IPS DF 6.9 (cell line): ENCODE measurements around the gene TM2D3.

Source experiments
- DNase-seq: peaks from one replicate; pipeline ENCODE4 v3.0.0-alpha.2; 2013; ENCODE audit warnings: low read depth, low spot score
- H3K27ac ChIP-seq: one replicate; pipeline ENCODE4 v1.5.1; 2013; ENCODE audit warnings: low read length, control low read depth
- H3K27me3 ChIP-seq: 2 replicates; pipeline ENCODE4 v1.6.1; 2013; ENCODE audit warnings: mild to moderate bottlenecking, low read length; ENCODE audit not compliant: control insufficient read depth, insufficient read depth
- H3K36me3 ChIP-seq: 2 replicates; pipeline ENCODE4 v1.6.1; 2013; ENCODE audit warnings: low read length; ENCODE audit not compliant: control insufficient read depth, insufficient read depth
- H3K4me1 ChIP-seq: 2 replicates; pipeline ENCODE4 v1.6.1; 2013; ENCODE audit warnings: low read length; ENCODE audit not compliant: control insufficient read depth, insufficient read depth
- H3K4me3 ChIP-seq: 2 replicates; pipeline ENCODE4 v1.5.1; 2013; ENCODE audit warnings: mild to moderate bottlenecking, low read length
- H3K9me3 ChIP-seq: 2 replicates; pipeline ENCODE4 v1.6.1; 2013; ENCODE audit warnings: low read length, inconsistent platforms; ENCODE audit not compliant: control insufficient read depth, insufficient read depth
- WGBS: extraction: QIAGEN DNeasy Blood & Tissue Kit; methylation state at CpG from one replicate; pipeline ENCODE4 v1.1.7; 2013; ENCODE audit warnings: mixed read lengths, missing lambda C conversion rate; ENCODE audit not compliant: insufficient read length, insufficient coverage; 5-methylcytosine and 5-hydroxymethylcytosine counted together

The TM2D3 gene

DNA sequence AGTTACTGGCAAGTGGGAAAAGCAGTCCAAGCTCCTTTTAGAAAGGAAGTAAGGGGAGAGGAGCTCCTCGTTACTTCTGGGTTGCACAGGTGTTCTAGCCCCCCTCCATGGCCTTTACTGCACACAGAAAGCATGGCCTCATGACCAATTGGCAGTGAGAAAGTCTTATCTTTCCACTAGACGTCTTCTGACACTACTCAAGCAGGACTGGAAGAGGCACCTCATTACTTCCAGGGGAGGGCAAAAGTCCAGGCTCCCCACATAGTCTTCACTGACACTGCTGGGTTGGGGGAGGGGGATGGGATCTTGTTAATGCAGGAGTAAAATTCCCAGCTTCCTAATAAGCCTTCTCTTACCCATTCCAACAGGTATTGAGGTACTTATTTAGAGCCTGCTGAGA, 27.6 kb upstream of the TM2D3 start:
- WGBS, result no CpG with 5 or more reads among the region's 2 CpGs
- Histone ChIP-seq H3K27ac (no peak overlapping the region), H3K4me3 (no peak overlapping the region), H3K36me3 (no peaks in the 10 kb centered on the region), H3K9me3 (no peaks in the 10 kb centered on the region), H3K27me3 (no peaks in the 10 kb centered on the region), H3K4me1 (no peaks in the 10 kb centered on the region)
- no peak for DNase-seq

DNA sequence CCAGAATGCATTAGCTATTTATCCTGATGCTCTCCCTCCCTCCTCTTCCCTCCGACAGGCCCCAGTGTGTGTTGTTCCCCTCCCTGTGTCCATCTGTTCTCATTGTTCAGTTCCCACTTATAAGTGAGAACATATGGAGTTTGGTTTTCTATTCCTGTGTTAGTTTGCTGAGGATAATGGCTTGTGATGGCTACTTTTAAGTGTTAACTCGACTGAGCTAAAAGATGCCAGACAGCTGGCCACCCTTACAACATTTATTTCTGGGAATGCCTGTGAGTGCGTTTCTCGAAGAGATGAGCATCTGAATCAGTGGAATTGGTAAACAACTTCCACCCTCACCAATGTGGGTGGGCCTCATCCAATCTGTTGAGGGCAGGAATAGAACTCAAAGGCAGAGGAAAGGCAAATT, 24.7 kb upstream of the TM2D3 start:
- no peak overlapping the region for H3K27ac ChIP-seq
- H3K36me3 ChIP-seq, result no peaks in the 10 kb centered on the region
- H3K9me3 ChIP-seq, result no peaks in the 10 kb centered on the region
- no peak overlapping the region for H3K4me3 ChIP-seq
- no CpG with 5 or more reads among the region's 4 CpGs for WGBS
- H3K4me1 ChIP-seq, result no peaks in the 10 kb centered on the region
- DNase-seq, result no peak
- no peaks in the 10 kb centered on the region for H3K27me3 ChIP-seq

DNA sequence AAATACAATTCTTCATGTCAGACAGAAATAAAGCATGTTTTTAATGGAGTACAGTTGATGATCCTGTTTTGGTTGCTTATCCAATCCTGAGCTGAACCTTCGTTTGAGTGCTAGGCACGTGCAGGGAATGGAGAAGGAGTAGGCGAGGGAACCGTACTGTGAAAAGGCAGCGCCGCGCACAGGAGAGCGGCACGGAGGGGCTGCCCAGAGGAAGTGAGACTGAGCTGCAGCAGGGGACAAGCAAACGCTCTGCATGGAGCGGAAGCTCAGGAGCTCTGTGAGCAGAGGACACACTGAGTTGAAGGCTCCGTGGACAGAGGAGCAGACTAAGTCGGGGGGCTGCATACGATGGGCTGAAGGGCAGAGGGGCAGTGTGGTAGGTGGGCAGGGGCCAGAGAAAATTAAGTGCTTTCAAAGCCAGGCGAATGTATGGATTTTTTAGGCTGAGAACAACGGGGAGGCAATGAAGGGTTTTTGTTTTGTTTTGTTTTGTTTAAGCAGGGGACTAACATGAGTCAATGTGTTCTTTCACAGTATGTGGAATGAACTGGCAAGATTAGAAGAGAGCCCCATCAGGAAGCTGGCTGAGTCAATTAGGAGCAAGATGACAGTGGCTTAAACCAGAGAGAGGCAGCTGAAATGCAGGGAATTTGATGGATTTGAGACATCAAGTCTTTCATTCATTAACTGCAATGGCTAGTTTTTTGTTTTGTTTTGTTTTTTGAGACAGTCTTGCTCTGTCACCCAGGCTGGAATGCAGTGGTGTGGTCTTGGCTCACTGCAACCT, 23.8 kb upstream of the TM2D3 start:
- Histone ChIP-seq H3K27ac (no peak overlapping the region), H3K4me3 (no peak overlapping the region)
- no CpG with 5 or more reads among the region's 16 CpGs for WGBS

DNA sequence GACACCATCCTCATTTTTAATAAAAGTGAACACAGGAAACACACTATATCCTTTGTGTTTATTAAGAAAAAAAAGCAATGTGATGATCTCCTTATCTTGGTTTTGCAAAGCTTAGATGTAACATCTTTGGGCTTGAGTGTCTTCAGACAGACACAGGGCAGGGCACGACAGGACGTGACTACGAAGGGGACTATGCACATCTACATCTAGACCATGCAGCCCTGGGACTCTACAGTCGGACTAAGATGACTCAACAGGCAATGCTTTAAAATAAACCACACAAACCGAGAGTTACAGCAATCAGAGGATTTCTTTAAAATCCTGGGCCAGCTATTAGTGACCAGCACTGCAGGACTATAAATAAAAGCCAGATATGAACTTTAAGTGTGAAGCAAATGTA, 22.8 kb upstream of the TM2D3 start:
- WGBS, result no CpG with 5 or more reads among the region's 5 CpGs
- no peak for DNase-seq
- Histone ChIP-seq H3K27me3 (no peaks in the 10 kb centered on the region), H3K4me3 (no peak overlapping the region), H3K4me1 (no peaks in the 10 kb centered on the region), H3K27ac (no peak overlapping the region), H3K36me3 (no peaks in the 10 kb centered on the region), H3K9me3 (no peaks in the 10 kb centered on the region)

More for the DNA sequence above, 23.8 kb upstream of the TM2D3 start:
- no peaks in the 10 kb centered on the region for H3K27me3 ChIP-seq
- no peaks in the 10 kb centered on the region for H3K9me3 ChIP-seq
- no peak for DNase-seq
- H3K36me3 ChIP-seq, result no peaks in the 10 kb centered on the region
- H3K4me1 ChIP-seq, result no peaks in the 10 kb centered on the region

DNA sequence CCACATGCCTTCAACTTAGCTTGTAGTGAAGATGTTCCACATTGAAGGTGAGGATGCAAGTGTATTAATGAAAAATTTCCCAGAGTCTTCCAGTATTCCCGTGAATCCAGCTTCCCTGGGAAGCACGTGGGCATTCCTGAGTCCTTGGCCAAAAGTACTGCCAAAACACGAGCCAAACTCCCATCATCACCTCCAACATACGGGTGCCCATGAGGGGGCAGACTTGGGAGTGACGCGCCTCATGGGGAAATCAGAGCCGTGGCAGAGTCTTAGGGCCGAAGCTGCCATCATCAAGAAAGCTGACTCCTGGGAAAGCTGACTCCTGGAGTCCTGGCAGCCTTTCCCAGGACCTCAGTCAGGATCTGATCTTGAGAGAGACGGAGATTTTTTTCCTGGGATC, 20.1 kb upstream of the TM2D3 start:
- H3K36me3 ChIP-seq, result no peaks in the 10 kb centered on the region

DNA sequence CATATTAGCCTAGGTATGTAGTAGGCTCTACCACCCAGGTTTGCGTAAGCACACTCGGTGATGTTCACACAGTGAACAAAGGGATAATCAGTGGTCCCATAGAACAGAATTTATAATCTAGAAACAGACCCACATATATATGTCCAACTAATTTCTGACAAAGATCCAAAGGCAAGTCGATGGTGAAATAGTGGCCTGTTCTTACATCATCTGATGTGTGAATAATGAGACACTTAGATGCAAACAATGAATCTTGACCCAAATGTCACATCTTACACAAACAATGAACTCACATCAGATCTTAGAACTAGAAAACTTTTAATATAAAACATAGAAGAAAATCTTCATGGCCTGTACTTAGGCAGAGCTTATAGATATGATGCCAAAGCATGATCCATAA, 17.6 kb upstream of the TM2D3 start:
- no peaks in the 10 kb centered on the region for H3K27me3 ChIP-seq
- no peaks in the 10 kb centered on the region for H3K36me3 ChIP-seq
- H3K9me3 ChIP-seq, result no peaks in the 10 kb centered on the region
- H3K4me1 ChIP-seq, result no peaks in the 10 kb centered on the region
- WGBS, result no CpG with 5 or more reads among the region's 3 CpGs
- H3K4me3 ChIP-seq, result no peak overlapping the region
- no peak overlapping the region for H3K27ac ChIP-seq
- no peak for DNase-seq

More for the DNA sequence above, 20.1 kb upstream of the TM2D3 start:
- H3K4me1 ChIP-seq, result no peaks in the 10 kb centered on the region
- H3K4me3 ChIP-seq, result no peak overlapping the region
- H3K27ac ChIP-seq, result no peak overlapping the region
- WGBS, result no CpG with 5 or more reads among the region's 9 CpGs
- DNase-seq, result no peak
- H3K27me3 ChIP-seq, result no peaks in the 10 kb centered on the region
- no peaks in the 10 kb centered on the region for H3K9me3 ChIP-seq

DNA sequence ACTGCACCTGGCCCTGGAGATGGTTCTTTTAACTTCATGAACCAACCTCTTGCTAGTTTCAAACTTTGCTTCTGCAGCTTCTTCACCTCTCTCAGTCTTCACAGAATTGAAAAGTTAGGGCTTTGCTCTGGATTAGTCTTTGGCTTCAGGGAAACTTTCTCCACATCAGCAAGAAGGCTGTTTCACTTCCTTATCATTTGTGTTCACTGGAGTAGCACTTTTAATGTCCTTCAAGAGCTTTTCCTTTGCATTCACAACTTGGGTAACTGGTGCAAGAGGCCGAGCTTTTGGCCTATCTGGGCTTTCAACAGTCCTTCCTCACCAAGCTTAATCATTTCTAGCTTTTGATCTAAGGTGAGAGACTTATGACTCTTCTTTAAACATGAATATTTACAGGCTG, 15.7 kb upstream of the TM2D3 start:
- DNase-seq, result no peak
- no peak overlapping the region for H3K27ac ChIP-seq
- no CpG with 5 or more reads among the region's 1 CpG for WGBS
- H3K4me1 ChIP-seq, result no peaks in the 10 kb centered on the region
- H3K27me3 ChIP-seq, result no peaks in the 10 kb centered on the region
- H3K4me3 ChIP-seq, result no peak overlapping the region
- no peaks in the 10 kb centered on the region for H3K9me3 ChIP-seq
- no peaks in the 10 kb centered on the region for H3K36me3 ChIP-seq

DNA sequence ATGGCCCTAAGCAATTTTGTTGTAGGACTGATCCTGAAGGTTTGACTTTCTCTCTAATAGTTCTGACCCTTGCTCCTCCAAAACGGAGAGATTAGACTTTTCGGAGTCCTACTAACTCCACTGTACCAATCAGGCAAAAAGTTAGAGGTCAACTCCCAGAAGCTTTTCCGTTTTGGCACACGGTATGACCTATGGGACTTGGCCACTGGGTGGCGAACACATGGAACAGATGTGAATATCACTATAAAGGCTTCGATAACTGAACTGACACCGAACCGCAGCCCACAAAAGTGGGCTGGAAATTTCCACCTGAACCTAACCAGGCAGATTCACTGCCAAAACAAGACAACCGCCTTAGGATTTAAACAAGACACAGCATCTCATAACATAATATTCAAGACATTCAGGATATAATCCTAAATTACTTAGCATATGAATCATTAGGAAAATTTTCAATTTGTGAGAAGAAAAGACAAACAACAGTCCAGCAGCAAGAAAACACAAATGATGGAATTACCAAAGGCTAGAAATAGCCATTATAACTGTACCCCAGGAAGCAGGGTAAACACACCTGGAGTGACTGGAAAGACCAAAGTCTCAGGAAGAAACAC, 12.2 kb upstream of the TM2D3 start:
- Histone ChIP-seq H3K4me1 (peaks cover under 1% of the 10 kb centered on the region; the same call in 1 of the 2 replicates), H3K27me3 (no peaks in the 10 kb centered on the region), H3K36me3 (no peaks in the 10 kb centered on the region), H3K9me3 (no peaks in the 10 kb centered on the region), H3K4me3 (no peak overlapping the region), H3K27ac (no peak overlapping the region)
- WGBS, result no CpG with 5 or more reads among the region's 9 CpGs
- no peak for DNase-seq

DNA sequence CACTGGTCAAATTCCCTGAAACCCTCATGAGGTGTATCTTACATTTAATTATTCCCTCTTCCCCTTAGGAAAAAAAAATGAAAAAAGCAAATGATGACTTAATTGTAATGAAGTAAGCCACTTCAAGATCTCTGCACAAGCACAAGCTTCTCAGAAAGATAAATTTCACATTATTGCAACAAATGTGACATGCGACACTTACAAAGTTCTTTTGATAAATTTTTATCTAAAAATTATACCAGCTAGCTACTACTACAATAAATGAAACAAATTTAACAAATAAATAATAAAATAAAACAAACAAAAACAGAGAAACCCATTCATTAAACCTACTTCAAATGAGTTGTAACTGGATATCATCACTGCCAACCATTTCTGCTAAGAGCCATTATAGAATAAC, 10.0 kb upstream of the TM2D3 start:
- Histone ChIP-seq H3K4me3 (no peak overlapping the region), H3K36me3 (no peaks in the 10 kb centered on the region), H3K27me3 (no peaks in the 10 kb centered on the region), H3K9me3 (no peaks in the 10 kb centered on the region), H3K4me1 (peaks cover 2% of the 10 kb centered on the region; the same call in 1 of the 2 replicates), H3K27ac (no peak overlapping the region)
- DNase-seq, result no peak
- no CpG with 5 or more reads among the region's 1 CpG for WGBS

DNA sequence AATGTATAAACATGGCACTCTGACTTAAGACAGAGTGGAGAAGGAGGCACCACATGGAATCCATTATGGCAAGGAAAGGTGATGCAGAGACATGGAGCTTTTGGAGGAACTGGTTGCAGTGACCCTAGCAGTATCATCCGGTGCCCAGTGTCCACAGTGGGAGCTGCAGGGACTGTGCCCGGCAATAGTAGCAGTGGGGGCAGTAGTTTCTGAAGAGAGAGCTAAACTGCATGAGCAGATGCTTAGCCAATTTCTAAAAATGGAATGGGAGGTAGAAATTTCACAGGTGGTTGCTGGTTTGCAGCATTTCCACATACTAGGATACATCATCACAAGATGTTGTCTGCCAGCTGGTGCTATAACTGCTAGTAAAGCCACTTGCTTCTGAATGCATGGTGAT, 7.8 kb upstream of the TM2D3 start:
- Histone ChIP-seq H3K27me3 (no peaks in the 10 kb centered on the region), H3K36me3 (no peaks in the 10 kb centered on the region), H3K4me3 (no peak overlapping the region), H3K9me3 (no peaks in the 10 kb centered on the region), H3K27ac (no peak overlapping the region), H3K4me1 (peaks cover 2% of the 10 kb centered on the region; the same call in 1 of the 2 replicates)
- WGBS, result no CpG with 5 or more reads among the region's 2 CpGs
- no peak for DNase-seq
